ENCODE measurements around the gene EIF1B.

GRCh38 chr3:40336511-40337135 is 27.1 kb downstream of the EIF1B start:
- TF ChIP-seq CTCF (conservative IDR thresholded peaks at IDR 0.05; ENCODE audit: low read depth, low read length) (no peak), EZH2 (IDR thresholded peaks at IDR 0.05; ENCODE audit: low read length, unreplicated experiment) (no peak)

Data from PC-3 (cell line).